Type B pancreatic cell (in vitro differentiated cells): ENCODE measurements around the gene ACTN4. TPM values are rescaled to one million over a fixed set of nuclear protein-coding genes. Genes with fewer than 3 reads are reported as not detected.

ENCODE experiments used
- DNase-seq: peaks from one replicate; pipeline ENCODE4 v3.0.0; 2021; ENCODE audit warnings: mixed read lengths; ENCODE audit not compliant: unreplicated experiment; ENCODE audit errors: extremely low spot score
- H3K27ac Mint-ChIP-seq: 2 replicates; pipeline ENCODE4 v1.8.0; 2021; ENCODE audit warnings: mild to moderate bottlenecking, mixed read lengths
- H3K27me3 Mint-ChIP-seq: 2 replicates; pipeline ENCODE4 v1.8.0; 2021; ENCODE audit warnings: mixed read lengths
- H3K36me3 Mint-ChIP-seq: 2 replicates; pipeline ENCODE4 v1.8.0; 2021; ENCODE audit warnings: mixed read lengths
- H3K4me1 Mint-ChIP-seq: one replicate; pipeline ENCODE4 v1.8.0; 2021; ENCODE audit warnings: mixed read lengths; ENCODE audit not compliant: unreplicated experiment
- H3K4me3 Mint-ChIP-seq: 2 replicates; pipeline ENCODE4 v1.8.0; 2021; ENCODE audit warnings: mild to moderate bottlenecking, mixed read lengths
- H3K9me3 Mint-ChIP-seq: 2 replicates; pipeline ENCODE4 v1.8.0; 2021; ENCODE audit warnings: mixed read lengths
- CTCF ChIP-seq: fragments of 200-600 bp; sonication (generic); conservative IDR thresholded peaks from 2 replicates; pipeline ENCODE4 v1.5.0; 2021; ENCODE audit warnings: antibody characterized with exemption, mild to moderate bottlenecking
- total RNA-seq: library from RNA; stranded (reverse); gene quantifications from 2 replicates; pipeline ENCODE4 v1.2.1, GENCODE V29; 2021; ENCODE audit warnings: low replicate concordance

Gene ACTN4
- total RNA-seq, 1 donor from 2014 or later: 475 TPM

GRCh38 chr19:38773469-38774177, 126.2 kb downstream of the ACTN4 start, which contains the start of gene LGALS7:
LGALS7 (minus strand) TSS chr19:38773517; CDS start chr19:38773492, 25 bp downstream.
- TF ChIP-seq CTCF: no peak
- Mint-ChIP-seq H3K27me3 (peaks cover 2% of the 10 kb centered on the region), H3K36me3 (no peaks in the 10 kb centered on the region), H3K9me3 (no peaks in the 10 kb centered on the region), H3K27ac (peak within 1 kb of the TSS; percentile 36), H3K4me3 (no peak within 1 kb of the TSS), H3K4me1 (no peaks in the 10 kb centered on the region)
- DNase-seq: no peak

GRCh38 chr19:38774181-38774950, 126.9 kb downstream of the ACTN4 start:
- no peak overlapping the region for H3K4me3 Mint-ChIP-seq
- DNase-seq: no peak
- no peak overlapping the region for H3K27ac Mint-ChIP-seq
- TF ChIP-seq CTCF: no peak
- H3K4me1 Mint-ChIP-seq: no peaks in the 10 kb centered on the region
- peaks cover 4% of the 10 kb centered on the region for H3K27me3 Mint-ChIP-seq
- no peaks in the 10 kb centered on the region for H3K9me3 Mint-ChIP-seq
- no peaks in the 10 kb centered on the region for H3K36me3 Mint-ChIP-seq

GRCh38 chr19:38778733-38779132, 131.3 kb downstream of the ACTN4 start:
- no peak for DNase-seq
- TF ChIP-seq CTCF: no peak
- Mint-ChIP-seq H3K27ac (no peak overlapping the region), H3K36me3 (no peaks in the 10 kb centered on the region), H3K4me1 (no peaks in the 10 kb centered on the region), H3K4me3 (no peak overlapping the region), H3K27me3 (peaks cover 11% of the 10 kb centered on the region), H3K9me3 (no peaks in the 10 kb centered on the region)

- no peaks in the 10 kb centered on the region for H3K9me3 Mint-ChIP-seq
- H3K27ac Mint-ChIP-seq: no peak overlapping the region
- TF ChIP-seq CTCF: no peak
- H3K4me1 Mint-ChIP-seq: no peaks in the 10 kb centered on the region
- no peaks in the 10 kb centered on the region for H3K36me3 Mint-ChIP-seq
- H3K4me3 Mint-ChIP-seq: no peak overlapping the region
- H3K27me3 Mint-ChIP-seq: peaks cover 11% of the 10 kb centered on the region
- DNase-seq: no peak
Observed at GRCh38 chr19:38780443-38780842, 133.0 kb downstream of the ACTN4 start.

GRCh38 chr19:38781058-38781457, 133.6 kb downstream of the ACTN4 start:
- peaks cover 11% of the 10 kb centered on the region for H3K27me3 Mint-ChIP-seq
- no peaks in the 10 kb centered on the region for H3K36me3 Mint-ChIP-seq
- no peak for TF ChIP-seq CTCF
- H3K9me3 Mint-ChIP-seq: no peaks in the 10 kb centered on the region
- H3K27ac Mint-ChIP-seq: no peak overlapping the region
- DNase-seq: no peak
- no peak overlapping the region for H3K4me3 Mint-ChIP-seq
- H3K4me1 Mint-ChIP-seq: no peaks in the 10 kb centered on the region

Other genes starting within 250 kb of the ACTN4 start
- 25.2 and 27.3 TPM in 2 replicates for gene FAM98C, start 244.6 kb upstream of the ACTN4 start, total RNA-seq
- gene RASGRP4, start 221.4 kb upstream of the ACTN4 start, total RNA-seq: not detected in 2 replicates
- gene RYR1, start 214.0 kb upstream of the ACTN4 start, total RNA-seq: 3.3 and 9.3 TPM in 2 replicates
- 2.4 and 16.8 TPM in 2 replicates for gene MAP4K1, start 29.7 kb upstream of the ACTN4 start, total RNA-seq
- 274 and 310 TPM in 2 replicates for gene EIF3K, start 28.5 kb upstream of the ACTN4 start, total RNA-seq
- 3.0 and 4.5 TPM in 2 replicates for gene CAPN12, start 96.8 kb downstream of the ACTN4 start, total RNA-seq
- gene LGALS7, start 125.9 kb downstream of the ACTN4 start, total RNA-seq: 1.8 and 1.9 TPM in 2 replicates
- gene LGALS7B, start 141.6 kb downstream of the ACTN4 start, total RNA-seq: not detected in 2 replicates
- gene LGALS4, start 165.3 kb downstream of the ACTN4 start, total RNA-seq: 33.4 and 104 TPM in 2 replicates
- gene ECH1, start 184.1 kb downstream of the ACTN4 start, total RNA-seq: 134 and 142 TPM in 2 replicates
- 338 and 451 TPM in 2 replicates for gene HNRNPL, start 202.3 kb downstream of the ACTN4 start, total RNA-seq
- gene RINL, start 230.6 kb downstream of the ACTN4 start, total RNA-seq: 1.7 and 3.4 TPM in 2 replicates